Amniotic stem cell (primary cell): ENCODE measurements around the gene TRMT1.

ENCODE experiments used
- DNase-seq: peaks from one replicate; lab custom pipeline; 2025; lab: John Stamatoyannopoulos, UW

TRMT1 gene

DNA sequence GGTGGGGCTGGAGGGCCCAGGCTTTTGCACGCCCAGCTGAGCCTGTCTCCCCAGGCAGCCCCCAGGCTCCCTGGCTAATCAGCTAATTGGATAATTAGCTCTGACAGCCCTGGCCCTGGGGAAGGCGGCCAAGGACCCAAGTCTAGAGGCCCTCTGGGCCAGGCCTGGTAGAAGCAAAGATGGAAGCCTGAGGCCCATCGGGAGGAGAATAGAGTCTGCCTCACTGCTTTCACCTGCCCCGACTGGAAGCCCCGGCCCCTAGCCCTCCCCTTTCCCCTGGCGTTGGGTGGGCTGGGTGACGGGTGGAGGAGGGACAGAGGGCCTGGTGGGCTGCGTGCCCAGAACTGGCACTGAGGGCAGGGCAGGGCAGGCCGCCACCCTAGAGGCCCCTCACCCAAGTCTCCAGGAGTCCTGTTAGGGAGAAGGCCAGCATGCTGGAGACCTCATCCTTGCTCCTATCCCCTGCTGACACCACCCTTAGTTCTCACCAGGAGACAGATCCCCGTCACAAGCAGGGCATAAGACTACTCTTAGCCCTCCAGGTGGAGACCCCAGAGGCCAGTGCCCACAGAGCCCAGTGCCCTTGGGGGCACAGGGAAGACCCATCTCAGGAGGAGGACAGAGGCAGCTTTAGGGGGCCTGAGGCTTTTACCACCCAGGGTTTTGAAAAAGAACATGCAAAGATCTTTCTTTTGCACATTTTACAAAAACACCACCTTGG lies 25.9 kb downstream of the TRMT1 start:
- no peak for DNase-seq

DNA sequence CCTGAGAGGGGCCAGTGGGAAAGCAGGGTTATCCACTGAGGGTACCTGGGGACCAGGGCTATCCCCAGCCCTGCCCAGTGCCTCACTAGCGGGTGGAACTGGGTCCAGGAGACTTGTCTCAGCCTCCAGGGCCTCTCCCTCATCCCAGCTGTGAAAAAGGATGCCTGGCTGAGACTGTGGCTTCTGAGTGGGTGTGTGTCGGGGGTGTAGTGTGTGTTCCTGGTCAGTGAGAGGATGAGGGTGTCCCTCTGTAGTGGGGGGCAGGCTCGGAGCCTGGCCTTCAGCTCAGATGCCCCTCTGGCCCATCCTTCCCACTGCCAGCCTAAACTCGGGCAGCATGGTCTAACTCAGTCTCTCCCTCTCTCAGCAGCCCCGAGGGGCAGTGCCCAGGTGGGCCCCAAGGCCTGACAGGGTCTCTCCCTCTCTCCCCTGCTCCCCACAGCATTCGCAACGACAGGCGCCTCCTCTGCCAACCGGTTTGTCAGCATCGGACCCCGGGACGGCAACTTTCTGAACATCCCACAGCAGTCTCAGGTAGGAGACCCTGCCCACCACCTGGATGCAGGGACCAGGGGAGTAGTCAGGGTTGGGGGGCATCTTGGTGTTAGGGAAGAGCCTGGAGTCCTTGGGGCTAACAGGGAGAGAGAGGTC lies 26.6 kb downstream of the TRMT1 start:
- no peak for DNase-seq

DNA sequence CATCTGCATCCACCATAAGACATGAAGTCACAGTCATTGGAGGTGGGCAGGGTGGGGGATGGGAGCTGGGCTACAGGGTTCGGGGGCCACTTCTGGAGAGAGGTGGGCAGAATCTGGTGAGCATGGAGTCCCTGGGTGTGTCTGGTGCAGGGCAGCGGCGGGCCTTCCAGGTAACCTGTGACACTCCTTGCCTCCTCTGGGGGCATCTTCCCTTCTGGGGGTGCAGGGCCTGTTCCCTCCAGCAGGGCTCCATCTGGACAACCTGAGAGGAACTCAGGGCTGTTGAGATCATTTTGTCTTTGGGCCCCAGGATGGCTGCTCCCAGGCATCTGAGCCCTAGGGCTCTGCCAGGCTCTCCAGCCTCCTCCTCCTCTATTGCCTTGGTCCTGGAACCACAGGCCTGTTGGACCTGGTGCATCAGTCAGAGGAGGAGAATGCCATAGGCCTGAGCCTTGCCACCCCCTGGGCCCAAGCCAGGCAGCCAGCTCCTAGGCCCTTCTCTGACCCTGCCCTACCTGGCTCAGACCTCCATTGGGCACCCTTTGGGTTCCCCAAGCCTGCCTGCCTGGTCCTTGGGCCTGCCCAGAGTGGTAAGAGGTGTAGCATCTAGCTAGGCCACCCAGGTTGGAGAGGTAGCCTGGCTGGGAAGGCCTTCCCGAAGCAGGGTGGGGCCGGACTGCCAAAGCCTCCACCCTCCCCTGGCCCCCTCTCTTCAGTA lies 27.2 kb downstream of the TRMT1 start:
- DNase-seq = no peak

DNA sequence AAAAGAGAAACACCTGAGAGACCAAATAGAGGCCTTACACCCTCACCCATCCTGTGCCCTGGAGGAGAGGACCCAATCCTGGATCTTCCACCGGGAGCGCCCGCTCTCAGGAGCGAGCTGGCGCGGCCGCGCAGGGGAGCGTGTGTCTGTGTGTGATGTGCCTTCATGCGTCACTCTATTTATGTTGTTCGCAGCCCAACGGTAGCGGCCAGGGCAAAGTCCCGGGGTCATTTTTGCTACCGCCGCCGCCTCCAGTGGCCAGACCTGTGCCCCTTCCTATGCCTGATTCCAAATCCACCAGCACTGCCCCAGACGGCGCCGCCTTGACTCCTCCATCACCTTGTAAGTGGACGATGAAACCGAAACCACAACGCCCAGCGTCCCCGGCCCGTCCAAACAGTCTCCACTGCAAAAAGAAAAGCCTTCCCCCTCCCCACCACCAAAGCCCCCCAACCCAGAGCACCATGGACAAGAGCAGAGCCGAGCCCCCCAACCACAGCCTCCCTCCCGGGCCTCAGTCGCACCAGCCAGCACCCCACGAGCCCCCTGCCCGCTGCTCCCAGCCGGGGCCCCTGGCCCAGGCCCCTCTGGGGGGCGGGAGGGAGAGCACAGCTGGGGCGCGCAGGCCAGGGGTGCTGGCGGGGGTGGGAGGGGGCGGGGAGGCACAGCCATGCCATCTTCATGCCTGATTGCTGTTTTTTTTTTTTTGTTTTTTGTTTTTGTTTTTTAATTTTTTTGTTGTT lies 28.6 kb downstream of the TRMT1 start:
- no peak for DNase-seq

DNA sequence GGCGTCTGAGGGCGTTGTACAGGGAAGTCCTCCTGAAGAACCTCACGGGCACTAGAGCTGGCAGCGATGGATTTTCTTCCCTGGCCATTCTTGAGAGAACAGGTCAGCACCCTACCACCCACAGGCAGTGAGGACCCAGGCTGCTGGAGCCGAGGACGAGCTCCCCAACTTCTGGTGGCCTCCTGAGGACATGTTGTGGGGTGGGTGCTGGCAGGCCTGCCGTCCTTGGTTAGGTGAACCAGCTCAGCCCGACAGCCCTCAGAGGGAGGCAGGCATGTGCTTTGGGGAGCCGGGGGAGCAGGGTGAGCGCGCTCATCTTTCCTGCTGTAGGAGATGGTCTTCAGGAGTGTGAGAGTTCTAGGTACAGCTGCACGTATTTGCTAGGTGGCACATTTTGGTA lies 29.2 kb downstream of the TRMT1 start:
- DNase-seq = no peak

DNA sequence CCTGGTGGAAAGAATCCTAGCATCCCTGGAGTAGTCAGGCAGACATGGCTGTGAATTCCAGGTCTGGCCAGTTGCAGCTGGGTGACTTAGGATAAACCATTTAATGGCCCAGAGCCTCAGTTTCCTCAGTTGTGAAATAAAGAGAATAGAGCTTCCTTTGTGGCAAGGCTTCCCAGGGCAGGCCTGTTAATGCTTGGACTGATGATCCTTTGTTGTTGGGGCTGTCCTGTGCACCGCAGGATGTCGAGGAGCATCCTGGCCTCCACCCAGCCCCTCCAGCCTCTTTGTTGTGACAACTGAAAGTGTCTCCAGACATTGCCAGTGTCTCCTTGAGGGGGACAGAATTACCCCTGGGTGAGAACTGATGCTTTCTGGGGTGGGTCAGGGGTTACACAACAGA lies 30.2 kb downstream of the TRMT1 start:
- no peak for DNase-seq

DNA sequence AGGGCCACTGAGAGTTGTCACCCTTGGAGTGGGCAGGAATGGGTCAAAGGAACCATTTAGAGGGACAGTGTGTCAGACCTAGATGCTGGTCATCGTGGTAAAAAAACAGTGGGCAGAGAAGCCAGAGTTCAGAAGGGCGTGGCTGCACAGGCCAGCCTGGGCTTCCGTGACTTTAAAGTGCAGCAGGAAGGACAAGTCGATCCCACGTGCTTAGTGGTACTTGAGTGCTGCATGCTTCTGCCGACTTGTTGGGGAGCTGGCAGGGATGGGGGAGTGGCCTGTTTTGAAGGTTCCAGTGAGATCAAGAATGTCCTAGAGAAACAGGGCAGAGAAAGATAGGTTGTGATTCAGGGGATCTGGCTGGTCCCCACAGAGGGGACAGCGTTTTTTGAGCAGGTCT lies 30.9 kb downstream of the TRMT1 start:
- DNase-seq = no peak

DNA sequence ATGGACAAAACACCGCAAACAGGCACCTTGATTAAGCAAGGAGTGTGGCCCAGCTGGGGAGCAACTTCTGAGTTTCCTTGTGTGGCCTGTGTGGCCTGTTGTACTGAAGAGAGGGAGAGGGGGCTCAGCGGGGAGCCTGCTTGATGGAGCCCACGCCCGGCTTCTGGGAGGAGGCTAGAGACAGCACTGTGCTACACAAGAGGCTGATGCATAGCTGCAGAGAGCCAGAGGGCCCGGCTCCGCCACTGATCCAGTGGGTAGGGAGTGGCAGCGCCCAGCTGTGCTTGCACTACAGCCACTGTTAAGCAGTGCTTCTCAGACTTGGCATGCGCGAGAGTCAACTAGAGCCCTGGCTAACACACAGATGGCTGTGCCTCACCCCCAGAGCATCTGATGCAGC lies 32.9 kb downstream of the TRMT1 start:
- DNase-seq = no peak

DNA sequence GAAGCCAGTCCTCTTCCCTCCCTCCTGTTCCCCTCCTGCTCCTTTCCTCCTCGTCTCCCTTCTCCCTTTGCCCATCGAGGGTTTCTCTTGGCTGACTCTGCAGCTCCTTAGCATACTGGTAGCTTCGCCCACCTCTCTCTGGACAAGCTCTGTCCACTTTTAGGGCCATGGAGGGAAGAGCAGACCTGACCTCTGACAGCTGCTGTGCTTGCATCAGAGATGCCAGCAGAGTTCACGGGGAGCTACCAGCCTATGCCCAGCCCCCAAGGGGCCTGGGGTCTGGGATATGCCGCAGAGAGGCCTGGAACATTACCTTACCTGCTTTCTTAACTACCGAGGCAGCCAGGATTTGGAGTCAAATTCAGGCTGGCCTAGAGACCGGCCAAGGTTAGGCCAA lies 33.5 kb downstream of the TRMT1 start:
- DNase-seq = no peak

DNA sequence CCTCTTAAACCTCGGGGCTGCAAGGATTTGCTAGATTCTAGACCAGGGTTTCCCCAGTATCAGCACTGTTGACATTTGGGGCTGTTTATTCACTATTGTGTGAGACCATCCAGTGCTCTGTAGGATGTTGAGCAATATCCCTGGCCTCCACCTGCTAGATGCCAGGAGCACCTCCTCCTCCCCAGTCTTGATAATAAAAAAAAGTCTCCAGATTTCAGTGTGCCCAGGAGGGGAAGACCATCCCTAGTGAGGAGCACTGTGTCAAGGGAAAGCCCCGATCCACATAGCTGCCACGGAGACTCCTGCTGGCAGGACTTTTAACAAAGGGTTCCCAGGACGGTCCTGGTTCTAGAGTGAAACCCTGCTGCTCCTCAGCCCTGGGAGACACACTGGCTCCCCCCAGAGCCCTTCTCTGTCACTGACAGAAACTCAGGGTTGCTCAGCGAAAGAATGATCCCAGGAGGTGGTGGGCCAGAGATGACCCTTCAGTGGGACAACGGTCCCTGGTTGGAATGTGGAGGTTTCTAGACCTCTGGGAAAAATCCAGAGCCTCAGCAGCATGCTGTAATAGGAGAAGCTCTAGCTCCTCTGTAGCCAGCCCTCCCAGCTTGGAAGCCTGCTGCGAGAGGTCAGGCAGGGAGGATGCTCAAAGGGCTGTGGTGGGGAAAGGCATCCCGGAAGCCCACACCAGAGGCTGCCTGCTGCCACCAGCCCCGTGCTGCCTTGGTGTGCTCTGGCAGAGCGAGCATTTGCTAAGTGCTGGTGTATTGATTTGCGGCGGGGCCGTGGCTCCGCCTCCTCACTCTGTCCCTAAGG lies 34.1 kb downstream of the TRMT1 start:
- no peak for DNase-seq

DNA sequence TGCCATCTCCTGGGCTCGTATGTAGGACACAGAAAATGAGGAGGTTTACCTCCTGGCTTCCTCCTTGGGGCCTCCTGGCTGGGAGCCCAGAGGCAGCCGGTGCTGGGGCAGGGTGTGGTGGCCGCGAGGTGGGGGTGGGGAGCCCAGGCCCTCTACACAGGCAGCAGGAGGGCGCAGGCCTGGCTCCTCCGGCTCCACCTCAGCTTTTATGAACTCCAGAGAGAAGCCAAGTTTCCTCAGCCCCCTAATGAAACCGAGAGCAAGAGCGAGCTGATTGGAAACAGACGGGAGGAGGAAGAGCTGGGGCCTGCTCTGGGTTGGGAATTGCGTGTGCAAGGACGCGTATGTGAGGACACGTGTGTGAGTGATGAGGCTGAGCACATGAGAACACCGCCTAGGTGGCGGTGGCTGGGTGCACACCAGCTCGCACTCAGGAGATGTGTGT lies 37.0 kb downstream of the TRMT1 start:
- DNase-seq = no peak

DNA sequence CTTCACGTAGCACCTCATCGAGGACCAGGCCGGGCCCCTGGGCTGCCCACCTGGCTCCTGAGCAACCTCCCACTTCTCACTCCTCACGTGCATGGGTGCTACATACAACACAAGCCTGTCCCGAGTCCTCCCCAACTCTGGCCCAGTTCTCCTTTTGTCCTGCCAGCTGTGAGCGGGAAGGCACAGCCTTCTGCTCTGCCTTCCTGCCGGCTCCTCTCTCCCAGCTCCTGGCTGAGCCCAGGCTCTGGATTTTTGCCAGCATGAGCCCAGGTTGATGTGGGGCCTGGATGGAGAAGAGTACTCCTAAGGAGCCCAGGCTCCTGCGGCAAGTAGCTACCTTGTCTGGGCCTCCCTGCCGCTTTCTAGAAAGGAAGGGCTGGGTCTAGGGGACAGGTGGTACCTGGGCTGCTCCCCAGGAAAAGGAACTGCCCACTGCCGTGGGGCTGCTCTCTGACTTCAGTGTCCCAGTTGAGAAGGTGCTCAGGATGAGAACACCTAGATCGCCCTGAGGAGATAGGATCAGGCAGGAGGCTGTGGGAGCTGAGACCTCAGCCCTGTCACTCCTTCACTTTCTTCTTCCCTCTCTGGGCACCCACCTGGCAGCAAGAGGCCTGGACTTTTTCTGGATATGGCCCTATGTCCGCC lies 37.5 kb downstream of the TRMT1 start:
- no peak for DNase-seq

DNA sequence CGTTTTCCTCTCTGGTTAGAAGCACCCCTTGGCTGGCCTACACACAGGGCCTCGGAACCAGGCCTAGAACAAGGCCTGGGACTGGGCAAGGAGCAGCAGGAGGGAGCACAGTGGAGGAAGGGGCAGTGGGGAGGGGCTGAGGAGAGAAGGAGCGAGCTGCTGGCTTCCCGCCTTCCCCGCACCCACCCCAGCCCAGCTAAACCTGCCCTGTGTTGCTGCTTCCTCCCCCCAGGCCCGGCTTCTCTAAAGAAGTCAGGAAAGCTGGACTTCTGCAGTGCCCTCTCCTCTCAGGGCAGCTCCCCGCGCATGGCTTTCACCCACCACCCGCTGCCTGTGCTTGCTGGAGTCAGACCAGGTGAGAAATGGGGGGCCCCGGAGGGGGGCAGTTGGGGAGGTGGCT lies 38.2 kb downstream of the TRMT1 start:
- no peak for DNase-seq

DNA sequence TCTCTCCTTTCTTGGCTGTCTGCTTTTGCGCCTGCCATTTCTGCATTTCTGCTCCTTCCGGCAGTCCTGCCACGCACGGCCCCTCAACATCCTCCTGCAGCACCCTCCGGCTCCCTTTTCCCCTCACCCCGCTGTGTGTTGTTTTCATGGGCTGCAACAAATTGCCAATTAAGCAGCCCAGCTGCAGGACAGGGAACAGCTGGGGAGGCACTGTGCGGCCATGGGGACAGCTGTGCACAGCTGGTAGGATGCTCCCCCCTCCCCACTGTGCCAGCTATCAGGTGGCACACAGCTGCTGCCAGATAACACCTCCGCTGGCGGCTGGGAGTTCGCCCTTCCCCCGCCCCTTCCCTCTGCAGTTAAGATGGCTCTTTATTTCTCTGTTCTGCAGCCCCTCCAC lies 39.3 kb downstream of the TRMT1 start:
- no peak for DNase-seq

DNA sequence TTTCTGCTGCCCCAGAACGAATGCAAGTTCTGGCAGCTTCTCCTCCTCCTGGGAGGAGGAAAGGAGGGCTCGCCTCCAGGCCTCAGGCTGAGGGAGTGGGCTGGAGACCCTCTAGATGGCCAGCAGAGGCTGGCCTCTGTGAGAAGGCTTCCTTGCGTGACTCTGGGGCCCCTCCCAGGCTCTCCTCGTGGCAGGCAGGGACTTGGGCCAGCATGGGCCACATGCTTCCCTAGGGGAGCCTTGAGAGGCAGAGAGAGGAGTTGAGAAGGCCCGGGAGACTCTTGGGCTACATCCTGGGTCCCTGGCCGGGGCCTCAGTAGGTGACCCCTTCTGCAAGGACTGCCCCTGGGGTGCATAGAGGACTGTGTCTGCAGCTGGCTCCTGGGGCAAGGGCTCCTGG lies 39.8 kb downstream of the TRMT1 start:
- DNase-seq = no peak

DNA sequence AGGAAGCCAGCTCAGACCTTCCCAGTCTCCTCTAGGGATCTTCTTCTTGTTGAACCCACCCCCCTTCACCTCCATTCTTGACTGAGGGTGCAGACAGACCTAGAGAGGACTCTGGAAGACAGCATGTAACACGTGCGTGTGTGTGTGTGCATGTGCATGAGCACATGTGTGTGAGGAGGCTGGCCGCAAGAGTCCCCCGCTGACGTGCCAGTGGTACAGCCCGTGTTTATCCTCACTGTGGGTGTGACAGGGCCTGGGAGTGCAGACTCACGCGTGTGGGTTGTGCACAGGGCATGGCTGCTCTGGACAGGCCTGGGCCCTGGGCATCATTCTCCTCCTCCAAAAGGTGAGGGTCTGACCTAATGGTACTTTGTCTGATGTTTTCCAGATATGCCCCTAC lies 40.2 kb downstream of the TRMT1 start:
- no peak for DNase-seq

DNA sequence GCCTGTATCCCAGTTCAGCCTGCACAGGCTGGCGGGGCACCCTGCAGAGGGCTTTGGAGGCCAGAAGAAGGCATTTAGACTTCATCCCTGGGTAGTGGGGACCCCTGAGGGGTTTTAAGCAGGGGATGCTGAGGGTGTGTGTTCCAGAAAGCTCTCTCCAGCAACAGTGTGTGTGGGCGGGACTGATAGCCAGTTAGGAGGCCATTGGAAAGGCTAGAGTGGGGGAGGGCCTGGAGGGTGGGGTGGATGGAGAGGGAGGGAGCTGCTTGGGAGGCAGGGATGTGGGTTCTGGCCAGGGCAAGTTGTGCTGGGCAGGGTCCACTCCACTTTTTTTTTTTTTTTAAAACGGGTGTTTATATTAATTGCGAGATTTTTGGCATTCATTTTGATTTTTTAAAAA lies 42.2 kb downstream of the TRMT1 start:
- no peak for DNase-seq

DNA sequence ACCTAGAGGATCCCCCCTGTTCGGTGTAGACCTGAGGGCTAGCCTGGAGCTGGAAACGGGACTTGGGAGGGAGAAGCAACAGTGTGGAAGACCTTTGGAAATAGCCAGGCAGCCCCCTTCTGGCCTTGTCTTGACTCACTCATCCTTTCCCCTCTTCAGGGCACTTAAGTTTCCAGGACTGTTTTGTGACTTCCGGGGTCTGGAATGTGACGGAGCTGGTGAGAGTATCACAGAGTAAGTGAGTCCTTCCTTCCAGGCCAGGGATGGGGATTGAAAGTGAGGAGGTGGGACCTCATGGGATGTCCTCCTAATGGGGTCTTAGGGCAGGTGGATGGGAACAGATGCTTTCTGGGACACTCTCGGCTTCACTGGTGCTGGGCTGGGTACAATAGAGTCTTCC lies 43.3 kb downstream of the TRMT1 start:
- DNase-seq = no peak

DNA sequence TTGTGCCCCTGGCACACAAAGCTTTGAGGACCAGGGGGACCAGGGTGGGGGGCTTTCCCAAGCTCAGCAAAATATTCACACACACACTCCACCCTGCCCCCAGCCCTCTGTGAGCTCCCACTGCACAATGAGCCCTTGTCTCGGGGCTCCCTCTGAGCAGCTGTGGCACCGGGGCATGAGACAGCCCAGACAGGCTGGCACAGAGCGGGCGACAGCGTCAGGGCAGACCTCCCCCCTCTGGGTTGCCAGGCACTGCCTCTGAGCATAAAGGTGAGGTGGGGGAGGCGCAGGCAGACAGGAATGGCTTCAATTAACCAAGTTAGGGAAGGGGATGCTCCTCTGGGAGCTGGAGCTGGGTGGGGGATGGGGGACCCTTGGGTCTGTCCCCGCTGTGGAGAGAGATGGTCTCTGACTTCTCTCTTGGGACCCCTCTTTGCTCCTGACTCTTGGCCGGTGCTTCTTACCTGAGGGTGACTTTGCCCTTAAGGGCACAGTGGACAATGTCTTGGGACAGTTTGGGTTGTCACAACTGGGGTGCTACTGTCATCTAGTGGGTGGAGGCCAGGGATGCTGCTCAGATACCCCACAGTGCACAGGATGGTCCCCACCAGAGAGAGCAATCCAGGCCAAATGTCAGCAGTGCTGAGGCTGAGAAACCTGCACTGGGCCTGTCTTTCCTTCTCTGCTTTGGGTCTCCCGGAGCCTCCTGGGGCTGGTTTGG lies 44.2 kb downstream of the TRMT1 start:
- DNase-seq = no peak

DNA sequence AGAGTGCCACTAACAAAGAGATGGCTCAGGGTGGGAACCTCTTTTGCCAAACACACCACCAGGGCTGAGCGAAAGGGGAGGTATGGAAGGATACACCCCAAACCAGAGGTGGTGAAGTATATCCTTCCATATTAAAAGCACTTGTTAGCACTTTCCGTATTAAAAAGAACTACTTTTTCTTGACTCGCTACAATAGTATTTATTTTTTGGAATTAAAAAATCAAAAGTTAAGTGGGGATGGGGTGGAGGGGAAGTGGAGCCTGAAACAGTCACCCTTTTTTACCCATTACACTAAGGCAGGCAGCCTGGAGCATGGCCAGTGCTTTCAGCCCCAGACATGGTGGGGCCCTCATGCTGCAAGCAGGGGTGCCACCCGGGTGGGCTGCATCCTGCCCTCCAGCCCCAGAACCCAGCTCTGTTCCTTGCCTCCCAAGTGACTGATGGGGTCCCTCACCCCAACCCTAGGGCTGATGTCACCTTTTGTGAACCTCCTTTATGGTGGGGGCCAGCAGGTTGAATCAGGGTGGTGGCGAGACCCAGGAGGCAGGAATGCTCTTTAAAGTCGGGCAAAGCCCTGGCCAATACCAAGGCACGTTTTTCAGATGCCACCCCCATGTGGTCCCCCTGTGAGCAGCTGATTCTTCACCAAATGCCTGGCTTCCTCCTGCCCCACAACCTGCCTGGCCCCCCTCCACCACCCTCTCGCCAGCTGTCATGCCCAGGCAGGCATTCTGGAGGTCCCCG lies 44.9 kb downstream of the TRMT1 start:
- DNase-seq = no peak
